Spleen (tissue), 11 donors: Measurements from ENCODE around the gene ITPA. TPM values are rescaled to one million over a fixed set of nuclear protein-coding genes. Genes with fewer than 3 reads are reported as not detected.

ENCODE experiments used
- DNase-seq: peaks from one replicate; pipeline ENCODE4 v3.0.0-alpha.2; 2020
- H3K27ac ChIP-seq, 8 donors: fragments of 200-600 bp; sonication (generic) in 7 of 8; 1 replicate in 4 of 8; 2 replicates in 4 of 8; pipeline versions ENCODE4 v1.5.0 to v1.8.0; 2016 to 2021; ENCODE audit warnings: inconsistent platforms in 4 of 8, mild to moderate bottlenecking in 4 of 8, moderate library complexity in 1 of 8
- H3K27me3 ChIP-seq, 7 donors: fragments of 200-600 bp; sonication (generic) in 6 of 7; replicated peaks in 1 of 7; 1 replicate in 4 of 7; 2 replicates in 3 of 7; pipeline versions ENCODE4 v1.5.0 to v1.8.0; 2016 to 2021; ENCODE audit warnings: inconsistent platforms in 3 of 7, mild to moderate bottlenecking in 1 of 7
- H3K36me3 ChIP-seq, 6 donors: fragments of 200-600 bp; sonication (generic) in 5 of 6; 1 replicate in 4 of 6; 2 replicates in 2 of 6; pipeline versions ENCODE4 v1.5.0 to v1.8.0; 2016 to 2021; ENCODE audit warnings: inconsistent platforms in 2 of 6
- H3K4me1 ChIP-seq, 6 donors: fragments of 200-600 bp; sonication (generic) in 5 of 6; 1 replicate in 3 of 6; 2 replicates in 3 of 6; pipeline versions ENCODE4 v1.5.0 to v1.8.0; 2016 to 2021; ENCODE audit warnings: inconsistent platforms in 3 of 6
- H3K4me3 ChIP-seq, 8 donors: fragments of 200-600 bp; sonication (generic) in 7 of 8; 1 replicate in 4 of 8; 2 replicates in 4 of 8; pipeline versions ENCODE4 v1.5.0 to v1.8.0; 2016 to 2021; ENCODE audit warnings: inconsistent platforms in 4 of 8, mild to moderate bottlenecking in 4 of 8, moderate library complexity in 2 of 8
- H3K9me3 ChIP-seq, 8 donors: fragments of 200-600 bp; sonication (generic) in 7 of 8; 1 replicate in 4 of 8; 2 replicates in 4 of 8; pipeline versions ENCODE4 v1.5.0 to v1.8.0; 2016 to 2021; ENCODE audit warnings: inconsistent platforms in 4 of 8
- POLR2A ChIP-seq, 3 donors: fragments of 450-650 bp; IDR thresholded peaks; one replicate each; pipeline ENCODE4 v1.5.1; 2017; ENCODE audit warnings: antibody characterized with exemption in 3 of 3, mild to moderate bottlenecking in 1 of 3
- POLR2AphosphoS5 ChIP-seq, 3 donors: sonication (generic); formaldehyde crosslinking; IDR thresholded peaks; one replicate each; pipeline ENCODE4 v1.5.1; 2017; ENCODE audit warnings: antibody characterized with exemption in 3 of 3
- WGBS, 5 donors: extraction: QIAGEN DNeasy Blood & Tissue Kit in 3 of 5; methylation state at CpG; one replicate each; pipeline versions ENCODE4 v1.1.5 to v1.1.7; 2013 to 2018; 5-methylcytosine and 5-hydroxymethylcytosine counted together
- intact Hi-C: fragments of 100-400 bp; cut with DNase I; formaldehyde crosslinking; loops from one replicate; pipeline ENCODE4 v1.15.0; 2023; ENCODE audit warnings: low total_unique reads
- polyA plus RNA-seq, 3 donors: library from polyadenylated mRNA; stranded (reverse); fragments of 200-250 nt; gene quantifications; one replicate each; pipeline ENCODE4 v1.2.1, GENCODE V29; 2013
- total RNA-seq, 7 donors: library from RNA; depleted of rRNA in 3 of 7; stranded (reverse); fragments of >200 nt in 3 of 7; fragmentation: NEBNext Ultra II Directional in 4 of 7; extraction: Animal tissue kit (Norgen Biotek cat#: 25700) in 4 of 7; gene quantifications; one replicate each; pipeline versions ENCODE4 v1.1.0 to v1.2.1, GENCODE V29; 2016 to 2021
- TF ChIP-seq, protein P1 (sequence below), 11 experiments: fragments of 200-600 bp in 7 of 11; fragments of 450-650 bp in 4 of 11; sonication (generic) in 4 of 11; IDR thresholded peaks in 8 of 11; conservative IDR thresholded peaks in 3 of 11; 1 replicate in 7 of 11; 2 replicates in 4 of 11; pipeline versions ENCODE4 v1.4.0 to v1.8.0; 2016 to 2021; ENCODE audit warnings: antibody characterized with exemption in 11 of 11, inconsistent platforms in 4 of 11, mild to moderate bottlenecking in 1 of 11
- donor health status: healthy with polysubstance abuse.
- donor health status: DM: no; HTN: no; CAD: no; lungs with moderate emphysema.
- donor health status: DM: no; HTN: no; CAD: no.
- donor health status: Bipolar disorder and iron deficiency.
- donor health status: healthy.
- donor health status: DM: no; HTN: no; CAD: no.
- donor health status: DM: yes; HTN: yes; CAD: no.

Gene ITPA
- total and polyA plus RNA-seq, 10 donors: 26.1 to 173 (median 43.9) TPM

DNA sequence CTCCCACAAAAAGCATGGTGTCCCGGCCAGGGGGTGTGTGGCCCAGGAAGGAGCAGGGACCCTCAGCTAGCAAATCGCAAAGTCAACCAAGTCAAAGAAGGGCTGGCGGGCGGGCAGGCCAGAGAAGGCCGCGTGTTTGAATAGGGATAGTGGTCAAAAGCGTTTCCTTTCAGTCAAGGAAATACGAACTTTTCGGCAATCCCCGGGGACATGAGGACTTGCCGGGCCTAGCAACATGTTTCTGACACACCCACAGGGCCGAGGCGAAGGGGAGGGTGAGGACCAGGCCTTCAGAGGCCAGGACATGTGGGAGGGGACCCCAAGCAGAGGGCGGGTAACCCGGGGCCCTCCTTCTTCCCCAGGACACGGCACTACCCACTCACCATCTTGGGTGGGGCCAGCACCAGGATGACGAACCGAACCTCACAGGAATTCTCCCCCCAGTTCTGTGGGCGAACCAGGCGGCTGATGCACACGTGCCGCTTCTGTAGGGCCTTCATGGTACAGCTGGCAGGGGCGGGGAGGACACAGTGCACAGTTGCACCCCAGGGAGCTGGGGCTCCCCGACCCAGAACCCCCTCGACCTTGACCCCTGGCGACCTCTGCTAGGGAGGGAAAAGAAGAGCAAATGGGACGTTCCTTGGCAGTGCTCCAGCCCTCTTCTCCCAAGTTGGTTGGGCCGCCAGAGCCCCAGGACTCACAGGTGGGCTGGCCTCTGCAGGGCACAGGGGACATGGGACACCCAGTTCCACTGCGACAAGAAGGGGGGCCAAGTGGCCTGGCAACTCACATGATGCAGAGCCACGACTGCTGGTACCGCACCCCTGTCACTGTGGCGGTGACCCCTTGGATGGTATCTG is 24.1 kb downstream of the ITPA start:
- WGBS, 5 donors: 86 to 93% (median 86%) methylated on average over 30 to 32 of the region's 32 CpGs
- DNase-seq: peak; percentile 56
- intact Hi-C loops: no loop called here
- H3K36me3 ChIP-seq: no peaks in the 10 kb centered on the region
- no peaks in the 10 kb centered on the region for H3K9me3 ChIP-seq
- H3K27me3 ChIP-seq: peaks cover 0 to 41% (median 21%) of the 10 kb centered on the region in 7 donors
- no peak overlapping the region for H3K4me3 ChIP-seq
- TF ChIP-seq POLR2AphosphoS5 (IDR thresholded peaks at IDR 0.05): no peak
- TF ChIP-seq, protein P1, sequence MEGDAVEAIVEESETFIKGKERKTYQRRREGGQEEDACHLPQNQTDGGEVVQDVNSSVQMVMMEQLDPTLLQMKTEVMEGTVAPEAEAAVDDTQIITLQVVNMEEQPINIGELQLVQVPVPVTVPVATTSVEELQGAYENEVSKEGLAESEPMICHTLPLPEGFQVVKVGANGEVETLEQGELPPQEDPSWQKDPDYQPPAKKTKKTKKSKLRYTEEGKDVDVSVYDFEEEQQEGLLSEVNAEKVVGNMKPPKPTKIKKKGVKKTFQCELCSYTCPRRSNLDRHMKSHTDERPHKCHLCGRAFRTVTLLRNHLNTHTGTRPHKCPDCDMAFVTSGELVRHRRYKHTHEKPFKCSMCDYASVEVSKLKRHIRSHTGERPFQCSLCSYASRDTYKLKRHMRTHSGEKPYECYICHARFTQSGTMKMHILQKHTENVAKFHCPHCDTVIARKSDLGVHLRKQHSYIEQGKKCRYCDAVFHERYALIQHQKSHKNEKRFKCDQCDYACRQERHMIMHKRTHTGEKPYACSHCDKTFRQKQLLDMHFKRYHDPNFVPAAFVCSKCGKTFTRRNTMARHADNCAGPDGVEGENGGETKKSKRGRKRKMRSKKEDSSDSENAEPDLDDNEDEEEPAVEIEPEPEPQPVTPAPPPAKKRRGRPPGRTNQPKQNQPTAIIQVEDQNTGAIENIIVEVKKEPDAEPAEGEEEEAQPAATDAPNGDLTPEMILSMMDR (IDR thresholded peaks at IDR 0.05 in 8 of 11, conservative IDR thresholded peaks at IDR 0.05 in 3 of 11): no peak
- no peak for TF ChIP-seq POLR2A (IDR thresholded peaks at IDR 0.05)
- H3K4me1 ChIP-seq: peaks cover 4 to 11% (median 8%) of the 10 kb centered on the region in 6 donors
- no peak overlapping the region for H3K27ac ChIP-seq

DNA sequence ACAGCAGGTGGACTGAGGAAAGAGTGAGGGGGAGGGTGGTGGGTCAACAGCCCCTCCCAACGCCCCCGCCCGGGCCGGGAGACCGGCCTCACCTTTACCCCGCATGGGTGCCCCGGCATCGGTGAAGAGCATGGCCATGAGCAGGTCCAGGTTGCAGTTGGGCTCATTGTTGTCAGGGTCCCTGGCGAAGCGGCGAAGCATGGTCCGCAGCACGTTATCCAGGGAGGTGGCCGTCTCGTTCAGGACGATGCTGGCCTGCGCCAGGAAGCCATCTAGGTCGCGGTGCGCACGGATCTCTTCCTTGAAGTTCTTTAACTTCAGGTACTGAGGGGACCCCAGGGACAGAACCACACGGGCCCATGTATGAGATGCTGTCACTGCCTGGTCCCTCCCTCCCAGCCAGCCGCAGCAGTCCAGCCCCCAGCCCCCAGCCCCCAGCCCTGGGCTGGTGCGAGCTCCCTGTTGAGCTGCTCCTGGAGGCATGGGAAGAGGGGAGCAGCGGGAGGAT is 24.7 kb downstream of the ITPA start:
- H3K27ac ChIP-seq: no peak overlapping the region
- H3K9me3 ChIP-seq: no peaks in the 10 kb centered on the region
- 89 to 94% (median 91%) methylated on average over 12 to 25 of the region's 25 CpGs for WGBS, 5 donors
- peak; percentile 63 for DNase-seq
- intact Hi-C loops: no loop called here
- H3K27me3 ChIP-seq: peaks cover 0 to 48% (median 28%) of the 10 kb centered on the region in 7 donors
- TF ChIP-seq POLR2A (IDR thresholded peaks at IDR 0.05) (no peak), POLR2AphosphoS5 (IDR thresholded peaks at IDR 0.05) (no peak)
- TF ChIP-seq, protein P1 (IDR thresholded peaks at IDR 0.05 in 8 of 11, conservative IDR thresholded peaks at IDR 0.05 in 3 of 11): no peak
- peaks cover 4 to 18% (median 15%) of the 10 kb centered on the region in 6 donors for H3K4me1 ChIP-seq
- H3K36me3 ChIP-seq: no peaks in the 10 kb centered on the region
- no peak overlapping the region for H3K4me3 ChIP-seq

DNA sequence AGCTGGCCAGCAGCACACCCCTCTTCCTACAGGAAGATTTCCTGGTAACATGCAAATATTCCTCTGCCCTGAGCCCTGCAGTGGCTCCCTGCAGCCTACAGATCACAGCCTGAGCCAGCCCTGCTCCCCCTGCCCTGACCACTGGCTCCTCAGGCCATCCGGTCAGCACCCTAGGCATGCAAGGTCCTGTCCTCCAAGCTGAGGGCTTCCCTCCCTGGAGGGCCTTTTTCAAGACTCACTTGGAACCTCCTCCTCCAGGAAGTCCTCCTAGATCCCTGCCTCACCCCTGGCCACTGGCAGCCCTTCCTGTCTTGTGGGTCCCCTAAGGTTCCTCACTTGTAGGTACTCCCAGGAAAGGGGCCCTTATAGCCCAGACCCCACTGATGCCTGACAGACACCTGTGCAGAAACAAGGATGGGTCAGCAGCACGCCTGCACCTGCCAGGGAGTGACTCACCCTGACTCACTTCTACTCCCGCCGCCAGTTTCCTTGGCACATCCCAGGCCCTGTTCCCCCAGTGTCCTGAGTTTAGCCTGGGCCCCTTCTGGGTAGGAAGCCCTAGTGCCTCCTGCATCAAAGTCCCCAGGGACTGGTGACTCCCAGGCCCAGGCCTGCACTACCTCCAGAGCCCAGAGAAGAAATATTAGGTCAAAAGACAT is 26.5 kb downstream of the ITPA start:
- Histone ChIP-seq H3K9me3 (no peaks in the 10 kb centered on the region), H3K4me1 (peaks cover 14 to 31% (median 26%) of the 10 kb centered on the region in 6 donors), H3K27me3 (peaks cover 0 to 65% (median 43%) of the 10 kb centered on the region in 7 donors), H3K4me3 (no peak overlapping the region), H3K27ac (no peak overlapping the region), H3K36me3 (no peaks in the 10 kb centered on the region)
- no peak for TF ChIP-seq POLR2AphosphoS5 (IDR thresholded peaks at IDR 0.05)
- TF ChIP-seq, protein P1 (IDR thresholded peaks at IDR 0.05 in 8 of 11, conservative IDR thresholded peaks at IDR 0.05 in 3 of 11): no peak
- TF ChIP-seq POLR2A (IDR thresholded peaks at IDR 0.05): no peak
- intact Hi-C loops: no loop called here
- 87 to 97% (median 91%) methylated on average over 4 of the region's 4 CpGs for WGBS, 5 donors
- no peak for DNase-seq
